ENCODE data around the gene TUBA3D. TPM values are rescaled to one million over a fixed set of nuclear protein-coding genes. Genes with fewer than 3 reads are reported as not detected.

TUBA3D gene
- total RNA-seq, 1 donor from 2014 or later: 1.0 TPM

Other genes starting within 250 kb of the TUBA3D start
- gene RAB6D, start 112.0 kb upstream of the TUBA3D start, total RNA-seq: not detected
- gene MZT2A, start 16.3 kb downstream of the TUBA3D start, total RNA-seq: 27.7 TPM
- gene CCDC74A, start 51.8 kb downstream of the TUBA3D start, total RNA-seq: 1.0 TPM

Data from skeletal muscle tissue (tissue), 1 donor.